IMR-90 (cell line): ENCODE results near the gene PKHD1. TPM values are rescaled to one million over a fixed set of nuclear protein-coding genes. Genes with fewer than 3 reads are reported as not detected.

Experiments
- ATAC-seq: fragments of 200-7000 bp; cut with Tn5 transposase; 2 replicates; pipeline ENCODE4 v1.9.1; 2020; ENCODE audit warnings: low read depth, mild to moderate bottlenecking, moderate library complexity
- BruUV-seq: library from RNA; stranded (reverse); fragments of 400-500 nt; replicated peaks from 2 replicates; lab custom pipeline; 2021; lab: Mats Ljungman, UMichigan
- CTCF ChIA-PET: fragments of 300-600 bp; formaldehyde crosslinking; extraction: SDS; loops from one replicate; lab custom pipeline; 2021; ENCODE audit warnings: antibody characterized with exemption; lab: Yijun Ruan, JAX
- POLR2A ChIA-PET: fragments of 300-600 bp; sonication (Branson Sonifier 250); formaldehyde crosslinking; loops from one replicate; lab custom pipeline; 2022; ENCODE audit warnings: antibody characterized with exemption; ENCODE audit not compliant: unreplicated experiment; lab: Charles Lee
- DNase-seq: peaks from one replicate; pipeline ENCODE4 v3.0.0; 2013
- H2AFZ ChIP-seq: replicated peaks from 2 replicates; pipeline ENCODE3; 2013; ENCODE audit warnings: low read length, mild to moderate bottlenecking; ENCODE audit not compliant: poor library complexity
- H2AK5ac ChIP-seq: 2 replicates; pipeline ENCODE4 v1.6.1; 2013; ENCODE audit warnings: low read depth, low read length, inconsistent platforms
- H2AK9ac ChIP-seq: replicated peaks from 2 replicates; pipeline ENCODE3; 2013; ENCODE audit warnings: mild to moderate bottlenecking, low read depth, low read length, moderate library complexity; ENCODE audit not compliant: poor library complexity
- H2BK120ac ChIP-seq: 2 replicates; pipeline ENCODE4 v1.6.1; 2013; ENCODE audit warnings: low read depth, low read length, inconsistent platforms
- H2BK15ac ChIP-seq: 3 replicates; pipeline ENCODE4 v1.6.1; 2013; ENCODE audit warnings: low read depth, low read length, inconsistent platforms
- H2BK20ac ChIP-seq: 2 replicates; pipeline ENCODE4 v1.6.1; 2013; ENCODE audit warnings: low read depth, mild to moderate bottlenecking, inconsistent platforms, low read length, moderate library complexity
- H2BK5ac ChIP-seq: 2 replicates; pipeline ENCODE4 v1.6.1; 2013; ENCODE audit warnings: mild to moderate bottlenecking, low read depth, low read length, inconsistent platforms; ENCODE audit not compliant: poor library complexity, severe bottlenecking
- H3K14ac ChIP-seq: replicated peaks from 2 replicates; pipeline ENCODE4 v1.6.1; 2013; ENCODE audit warnings: low read depth, low read length, inconsistent platforms
- H3K18ac ChIP-seq: 2 replicates; pipeline ENCODE4 v1.6.1; 2013; ENCODE audit warnings: low read depth, low read length, control low read depth
- H3K23ac ChIP-seq: 2 replicates; pipeline ENCODE4 v1.6.1; 2013; ENCODE audit warnings: low read depth, low read length, inconsistent platforms
- H3K27ac ChIP-seq: 2 replicates; pipeline ENCODE4 v1.5.1; 2013; ENCODE audit warnings: mild to moderate bottlenecking, control low read depth, low read length; ENCODE audit not compliant: insufficient read depth
- H3K27me3 ChIP-seq: 2 replicates; pipeline ENCODE4 v1.6.1; 2013; ENCODE audit warnings: low read length; ENCODE audit not compliant: control insufficient read depth, insufficient read depth
- H3K36me3 ChIP-seq: 2 replicates; pipeline ENCODE4 v1.6.1; 2013; ENCODE audit warnings: low read length, mixed read lengths; ENCODE audit not compliant: control insufficient read depth, insufficient read depth
- H3K4ac ChIP-seq: 2 replicates; pipeline ENCODE4 v1.6.1; 2013; ENCODE audit warnings: low read depth, low read length, inconsistent platforms
- H3K4me1 ChIP-seq: 2 replicates; pipeline ENCODE4 v1.6.1; 2013; ENCODE audit warnings: low read length, mixed read lengths; ENCODE audit not compliant: control insufficient read depth, insufficient read depth
- H3K4me2 ChIP-seq: 2 replicates; pipeline ENCODE4 v1.6.1; 2013; ENCODE audit warnings: low read depth, mild to moderate bottlenecking, control low read depth, low read length, moderate library complexity
- H3K4me3 ChIP-seq: 2 replicates; pipeline ENCODE4 v1.5.1; 2013; ENCODE audit warnings: low read depth, mild to moderate bottlenecking, control low read depth, low read length, moderate library complexity; ENCODE audit not compliant: insufficient read depth
- H3K56ac ChIP-seq: 2 replicates; pipeline ENCODE4 v1.6.1; 2013; ENCODE audit warnings: low read length, inconsistent platforms; ENCODE audit not compliant: insufficient read depth; ENCODE audit errors: extremely low read depth
- H3K79me1 ChIP-seq, 2 experiments: 2 replicates each; pipeline ENCODE4 v1.6.1; 2013; ENCODE audit warnings: low read length in 2 of 2, inconsistent platforms in 1 of 2, low read depth in 1 of 2
- H3K9ac ChIP-seq: 2 replicates; pipeline ENCODE4 v1.6.1; 2013; ENCODE audit warnings: low read depth, low read length, control low read depth
- H3K9me1 ChIP-seq: 2 replicates; pipeline ENCODE4 v1.6.1; 2013; ENCODE audit warnings: low read length, inconsistent platforms; ENCODE audit not compliant: insufficient read depth
- H3K9me3 ChIP-seq: 2 replicates; pipeline ENCODE4 v1.6.1; 2013; ENCODE audit warnings: low read length; ENCODE audit not compliant: control insufficient read depth, insufficient read depth
- H4K20me1 ChIP-seq: 2 replicates; pipeline ENCODE4 v1.6.1; 2013; ENCODE audit warnings: low read length, inconsistent platforms; ENCODE audit not compliant: insufficient read depth
- H4K5ac ChIP-seq: 2 replicates; pipeline ENCODE4 v1.6.1; 2013; ENCODE audit warnings: mild to moderate bottlenecking, low read depth, low read length, control low read depth
- H4K8ac ChIP-seq, 2 experiments: 2 replicates each; pipeline ENCODE4 v1.6.1; 2013; ENCODE audit warnings: low read depth in 2 of 2, low read length in 2 of 2, control low read depth in 1 of 2, inconsistent platforms in 1 of 2
- H4K91ac ChIP-seq: 2 replicates; pipeline ENCODE4 v1.6.1; 2013; ENCODE audit warnings: low read depth, low read length, inconsistent platforms; ENCODE audit not compliant: insufficient read depth
- BHLHE40 ChIP-seq: fragments of 150-350 bp; IDR thresholded peaks from 2 replicates; pipeline ENCODE4 v1.6.1; 2016; ENCODE audit warnings: mild to moderate bottlenecking, low read depth, low read length
- CEBPB ChIP-seq: IDR thresholded peaks from 2 replicates; pipeline ENCODE4 v1.6.1; 2012; ENCODE audit warnings: low read depth, low read length, improper control_type of control experiment
- CHD1 ChIP-seq: IDR thresholded peaks from 2 replicates; pipeline ENCODE4 v1.6.1; 2012; ENCODE audit warnings: low read depth, low read length, improper control_type of control experiment
- CTCF ChIP-seq: conservative IDR thresholded peaks from 2 replicates; pipeline ENCODE4 v1.5.1; 2012; ENCODE audit warnings: mild to moderate bottlenecking, low read depth, low read length, improper control_type of control experiment
- MAFK ChIP-seq: IDR thresholded peaks from 2 replicates; pipeline ENCODE4 v1.6.1; 2012; ENCODE audit warnings: low read depth, low read length, improper control_type of control experiment
- MAZ ChIP-seq: IDR thresholded peaks from 2 replicates; pipeline ENCODE4 v1.6.1; 2012; ENCODE audit warnings: low read depth, mild to moderate bottlenecking, low read length, improper control_type of control experiment, moderate library complexity, borderline replicate concordance
- MXI1 ChIP-seq: IDR thresholded peaks from 2 replicates; pipeline ENCODE4 v1.6.1; 2012; ENCODE audit warnings: low read depth, mild to moderate bottlenecking, low read length, moderate library complexity, borderline replicate concordance
- POLR2A ChIP-seq: IDR thresholded peaks from 2 replicates; pipeline ENCODE4 v1.6.1; 2012; ENCODE audit warnings: mild to moderate bottlenecking, low read depth, low read length
- RAD21 ChIP-seq: IDR thresholded peaks from 2 replicates; pipeline ENCODE4 v1.6.1; 2012; ENCODE audit warnings: low read length, improper control_type of control experiment
- RCOR1 ChIP-seq: IDR thresholded peaks from 2 replicates; pipeline ENCODE4 v1.6.1; 2012; ENCODE audit warnings: mild to moderate bottlenecking, low read length, improper control_type of control experiment; ENCODE audit not compliant: insufficient replicate concordance
- SMC3 ChIP-seq: fragments of 150-350 bp; IDR thresholded peaks from 2 replicates; pipeline ENCODE4 v1.6.1; 2016; ENCODE audit warnings: low read depth, mild to moderate bottlenecking, antibody characterized with exemption, low read length, moderate library complexity
- USF2 ChIP-seq: fragments of 150-350 bp; IDR thresholded peaks from 2 replicates; pipeline ENCODE4 v1.6.1; 2017; ENCODE audit warnings: mild to moderate bottlenecking, antibody characterized with exemption, low read length, low read depth
- WGBS, 2 experiments: methylation state at CpG; one replicate each; pipeline versions ENCODE4 v1.1.5 to v1.1.7; 2013; ENCODE audit warnings: missing lambda C conversion rate in 2 of 2; ENCODE audit not compliant: insufficient read length in 1 of 2; ENCODE audit errors: extremely low coverage in 2 of 2; 5-methylcytosine and 5-hydroxymethylcytosine counted together
- dilution Hi-C: fragments of 300-500 bp; cut with HindIII; formaldehyde crosslinking; loops from one replicate; pipeline ENCODE4 v1.14.3; 2018; ENCODE audit warnings: low sequenced_read_pairs; ENCODE audit not compliant: unreplicated experiment
- in situ Hi-C: fragments of 300-500 bp; cut with MboI; formaldehyde crosslinking; loops from 3 replicates; pipeline ENCODE4 v1.14.3; 2019; ENCODE audit warnings: low sequenced_read_pairs, inconsistent platforms, mixed read lengths
- intact Hi-C: fragments of 100-400 bp; cut with micrococcal nuclease; formaldehyde crosslinking; loops from 2 replicates; pipeline ENCODE4 v1.10.0; 2022
- polyA plus RNA-seq, 3 experiments: library from polyadenylated mRNA; depleted of rRNA; stranded (reverse); fragments of >200 nt; gene quantifications; 2 replicates each; pipeline ENCODE4 v1.2.3, GENCODE V29; 2012; ENCODE audit warnings: low replicate concordance in 1 of 3
- total RNA-seq: library from RNA; depleted of rRNA; stranded (reverse); fragments of >200 nt; gene quantifications from 2 replicates; pipeline ENCODE4 v1.2.3, GENCODE V29; 2012
- TF ChIP-seq, protein P1 (sequence below): fragments of 150-350 bp; IDR thresholded peaks from 2 replicates; pipeline ENCODE4 v1.6.1; 2016; ENCODE audit warnings: low read depth, mild to moderate bottlenecking, low read length, moderate library complexity, borderline replicate concordance

PKHD1 gene
- total and polyA plus RNA-seq, 2 of the 4 experiments (the other 2 are of a cell fraction): not detected

- POLR2A ChIA-PET: no interaction called here
- H2BK5ac ChIP-seq: no peak overlapping the region
- no peak overlapping the region for H3K9ac ChIP-seq
- dilution Hi-C loops: no loop called here
- no peak overlapping the region for H3K4ac ChIP-seq
- in situ Hi-C loops: no loop called here
- 0 out of 2 replicates have a peak, but pooled peaks cover 2% of the 10 kb centered on the region for H3K9me3 ChIP-seq
- no peak overlapping the region for H2BK120ac ChIP-seq
- H3K27ac ChIP-seq: no peak overlapping the region
- no peak overlapping the region for H3K18ac ChIP-seq
- no peaks in the 10 kb centered on the region for H3K27me3 ChIP-seq
- TF ChIP-seq, protein P1, sequence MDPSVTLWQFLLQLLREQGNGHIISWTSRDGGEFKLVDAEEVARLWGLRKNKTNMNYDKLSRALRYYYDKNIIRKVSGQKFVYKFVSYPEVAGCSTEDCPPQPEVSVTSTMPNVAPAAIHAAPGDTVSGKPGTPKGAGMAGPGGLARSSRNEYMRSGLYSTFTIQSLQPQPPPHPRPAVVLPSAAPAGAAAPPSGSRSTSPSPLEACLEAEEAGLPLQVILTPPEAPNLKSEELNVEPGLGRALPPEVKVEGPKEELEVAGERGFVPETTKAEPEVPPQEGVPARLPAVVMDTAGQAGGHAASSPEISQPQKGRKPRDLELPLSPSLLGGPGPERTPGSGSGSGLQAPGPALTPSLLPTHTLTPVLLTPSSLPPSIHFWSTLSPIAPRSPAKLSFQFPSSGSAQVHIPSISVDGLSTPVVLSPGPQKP: no peak
- no peak for TF ChIP-seq BHLHE40
- TF ChIP-seq CTCF: no peak
- TF ChIP-seq RCOR1: no peak
- no peak for TF ChIP-seq MAFK
- TF ChIP-seq MXI1: no peak
- TF ChIP-seq CEBPB: no peak
- TF ChIP-seq CHD1: no peak
- TF ChIP-seq SMC3: no peak
- TF ChIP-seq MAZ: no peak
- no peak for TF ChIP-seq RAD21
- no peak for TF ChIP-seq USF2
- TF ChIP-seq POLR2A: no peak
- no peak overlapping the region for H2AK5ac ChIP-seq
- H3K56ac ChIP-seq: no peak overlapping the region
- H3K4me2 ChIP-seq: no peak overlapping the region
- no peak overlapping the region for H3K4me3 ChIP-seq
- H2AK9ac ChIP-seq: no peak overlapping the region
- DNase-seq (no peak), ATAC-seq (no peak)
- H2BK15ac ChIP-seq: no peak overlapping the region
- no peaks in the 10 kb centered on the region for H3K36me3 ChIP-seq
- no peak overlapping the region for H2AFZ ChIP-seq
- intact Hi-C loops: no loop called here
- no peak overlapping the region for H4K8ac ChIP-seq
- H3K4me1 ChIP-seq: no peaks in the 10 kb centered on the region
- BruUV-seq: no TSS peak
- no peaks in the 10 kb centered on the region for H3K79me1 ChIP-seq
- CTCF ChIA-PET: no interaction called here
- no peak overlapping the region for H3K23ac ChIP-seq
- H4K20me1 ChIP-seq: no peaks in the 10 kb centered on the region
- H2BK20ac ChIP-seq: no peak overlapping the region
- no peak overlapping the region for H4K5ac ChIP-seq
- no peak overlapping the region for H3K14ac ChIP-seq
- 0% methylated on average over 1 of the region's 1 CpG; no CpG with 5 or more reads in 1 of the 2 experiments for WGBS, 2 experiments
- H3K9me1 ChIP-seq: no peaks in the 10 kb centered on the region
- no peak overlapping the region for H4K91ac ChIP-seq
These were observed 281.9 kb downstream of the PKHD1 start for GRCh38 chr6:51805517-51805916.
